K562 (cell line): ENCODE measurements around the gene DIP2C. TPM values are rescaled to one million over a fixed set of nuclear protein-coding genes. Genes with fewer than 3 reads are reported as not detected.

Source experiments
- ATAC-seq: fragments of 200-7000 bp; cut with Tn5 transposase; 3 replicates; pipeline ENCODE4 v1.9.1; 2020; ENCODE audit warnings: moderate library complexity
- BruUV-seq: library from RNA; stranded (reverse); fragments of 400-500 nt; replicated peaks from 2 replicates; lab custom pipeline; 2021; lab: Mats Ljungman, UMichigan
- CTCF ChIA-PET: fragments of 300-600 bp; formaldehyde crosslinking; extraction: SDS; loops from one replicate; lab custom pipeline; 2021; ENCODE audit warnings: low intra/inter-chr PET ratio; lab: Yijun Ruan, JAX
- POLR2A ChIA-PET: fragments of 300-600, 350-650 bp; sonication (Branson Sonifier 250); formaldehyde crosslinking; extraction: SDS; loops from one replicate; lab custom pipeline; 2021; ENCODE audit warnings: antibody characterized with exemption, inconsistent platforms; lab: Yijun Ruan, JAX
- DNase-seq, 4 experiments: peaks; one replicate each; pipeline versions ENCODE4 v3.0.0 to v3.0.0-alpha.2; 2011 to 2018; ENCODE audit warnings: low spot score in 3 of 4, mixed read lengths in 3 of 4; ENCODE audit errors: extremely low read depth in 1 of 4
- FAIRE-seq: peaks from 2 replicates; lab custom pipeline; 2011; peaks lifted over from hg19 to GRCh38; lab: Jason Lieb, UNC
- H2AFZ ChIP-seq: 2 replicates; pipeline ENCODE4 v1.6.0; 2011; ENCODE audit warnings: low read depth, low read length, control low read depth, inconsistent platforms
- H3K27ac ChIP-seq: fragments of 200-600 bp; 3 replicates; pipeline ENCODE4 v1.8.0; 2011; ENCODE audit warnings: low read depth, mild to moderate bottlenecking, control low read depth, inconsistent platforms, low read length, moderate library complexity, mixed read lengths; ENCODE audit errors: extremely low read depth
- H3K27me3 ChIP-seq, 2 experiments: fragments of 300-600 bp in 1 of 2; 2 replicates in 1 of 2; 3 replicates in 1 of 2; pipeline versions ENCODE4 v1.6.0 to v1.8.0; 2011; ENCODE audit warnings: inconsistent platforms in 2 of 2, low read length in 2 of 2, mild to moderate bottlenecking in 1 of 2, mixed read lengths in 1 of 2, moderate library complexity in 1 of 2; ENCODE audit not compliant: control insufficient read depth in 2 of 2, insufficient read depth in 2 of 2
- H3K36me3 ChIP-seq: fragments of 300-600 bp; 3 replicates; pipeline ENCODE4 v1.8.0; 2011; ENCODE audit warnings: mild to moderate bottlenecking, low read length, inconsistent platforms; ENCODE audit not compliant: control insufficient read depth, insufficient read depth
- H3K4me1 ChIP-seq, 2 experiments: fragments of 200-600 bp in 1 of 2; replicated peaks in 1 of 2; 2 replicates in 1 of 2; 3 replicates in 1 of 2; pipeline versions ENCODE4 v1.5.1 to v1.8.0; 2011; ENCODE audit warnings: inconsistent platforms in 2 of 2, low read length in 2 of 2, mild to moderate bottlenecking in 1 of 2, mixed read lengths in 1 of 2, moderate library complexity in 1 of 2; ENCODE audit not compliant: control insufficient read depth in 2 of 2, insufficient read depth in 2 of 2
- H3K4me2 ChIP-seq: 2 replicates; pipeline ENCODE4 v1.6.1; 2011; ENCODE audit warnings: low read length, control low read depth, inconsistent platforms, mixed read lengths; ENCODE audit not compliant: insufficient read depth
- H3K4me3 ChIP-seq: fragments of 200-600 bp; sonication (generic), shearing (Covaris generic); 2 replicates; pipeline ENCODE4 v1.5.1; 2016; ENCODE audit warnings: control low read depth, inconsistent platforms
- H3K79me2 ChIP-seq: fragments of 200-600 bp; 3 replicates; pipeline ENCODE4 v1.8.0; 2011; ENCODE audit warnings: low read length, inconsistent platforms; ENCODE audit not compliant: control insufficient read depth, insufficient read depth
- H3K9ac ChIP-seq, 2 experiments: 2 replicates each; pipeline versions ENCODE4 v1.6.0 to v1.6.1; 2011; ENCODE audit warnings: low read depth in 2 of 2, low read length in 2 of 2, control low read depth in 1 of 2, inconsistent platforms in 1 of 2, mild to moderate bottlenecking in 1 of 2, mixed read lengths in 1 of 2; ENCODE audit not compliant: insufficient read depth in 1 of 2
- H3K9me1 ChIP-seq: one replicate; pipeline ENCODE4 v1.6.0; 2011; ENCODE audit warnings: inconsistent platforms, mild to moderate bottlenecking, low read length, moderate library complexity; ENCODE audit not compliant: control insufficient read depth, insufficient read depth
- H3K9me3 ChIP-seq: replicated peaks from 2 replicates; pipeline ENCODE4 v1.5.1; 2011; ENCODE audit warnings: low read depth, low read length, inconsistent platforms; ENCODE audit not compliant: control insufficient read depth, insufficient read depth
- H4K20me1 ChIP-seq: replicated peaks from 2 replicates; pipeline ENCODE4 v1.6.1; 2011; ENCODE audit warnings: low read length, inconsistent platforms, mixed read lengths; ENCODE audit not compliant: control insufficient read depth, insufficient read depth
- ARID4B ChIP-seq: sonication (generic); formaldehyde crosslinking; IDR thresholded peaks from 2 replicates; pipeline ENCODE4 v1.8.0; 2022; ENCODE audit warnings: mild to moderate bottlenecking, missing genetic modification reagents
- ATF1 ChIP-seq, 2 experiments: fragments of 450-650 bp in 1 of 2; IDR thresholded peaks; 2 replicates each; pipeline ENCODE4 v1.6.1; 2016; ENCODE audit warnings: missing compliant biosample characterization in 1 of 2, missing genetic modification characterization in 1 of 2
- ATF4 ChIP-seq: fragments of 450-650 bp; formaldehyde crosslinking; IDR thresholded peaks from 2 replicates; pipeline ENCODE4 v1.4.0; 2022; ENCODE audit warnings: mild to moderate bottlenecking, moderate library complexity
- ELF4 ChIP-seq: fragments of 450-650 bp; formaldehyde crosslinking; IDR thresholded peaks from 2 replicates; pipeline ENCODE4 v1.4.0; 2022; ENCODE audit warnings: missing genetic modification characterization
- ERF ChIP-seq: fragments of 450-650 bp; formaldehyde crosslinking; IDR thresholded peaks from 2 replicates; pipeline ENCODE4 v1.4.0; 2020; ENCODE audit warnings: mild to moderate bottlenecking, mixed read lengths
- GATA2 ChIP-seq: sonication (generic); formaldehyde crosslinking; IDR thresholded peaks from 2 replicates; pipeline ENCODE4 v1.4.0; 2020; ENCODE audit warnings: mild to moderate bottlenecking, missing genetic modification reagents
- HDAC2 ChIP-seq: fragments of 450-650 bp; IDR thresholded peaks from 2 replicates; pipeline ENCODE4 v1.6.1; 2016; ENCODE audit warnings: mild to moderate bottlenecking
- HDAC6 ChIP-seq: IDR thresholded peaks from 2 replicates; pipeline ENCODE4 v1.6.1; 2012; ENCODE audit warnings: low read depth, mild to moderate bottlenecking, control low read depth, inconsistent platforms, low read length, moderate library complexity
- HLTF ChIP-seq: fragments of 450-650 bp; IDR thresholded peaks from 2 replicates; pipeline ENCODE4 v1.6.1; 2016
- HNRNPLL ChIP-seq: fragments of 200-400 bp; formaldehyde crosslinking; IDR thresholded peaks from 2 replicates; pipeline ENCODE4 v1.6.1; 2017; ENCODE audit warnings: low read length, low read depth, mild to moderate bottlenecking; ENCODE audit not compliant: poor library complexity, severe bottlenecking
- JUNB ChIP-seq: fragments of 450-650 bp; formaldehyde crosslinking; conservative IDR thresholded peaks from 2 replicates; pipeline ENCODE4 v1.4.0; 2020; ENCODE audit warnings: mild to moderate bottlenecking
- LARP7 ChIP-seq: fragments of 450-650 bp; IDR thresholded peaks from 2 replicates; pipeline ENCODE4 v1.6.1; 2016
- NCOA6 ChIP-seq: fragments of 450-650 bp; IDR thresholded peaks from 2 replicates; pipeline ENCODE4 v1.6.1; 2017; ENCODE audit warnings: mild to moderate bottlenecking
- THAP12 ChIP-seq: fragments of 250-450 bp; sonication (Bioruptor Pico); IDR thresholded peaks from 2 replicates; pipeline ENCODE4 v1.9.0; 2021; ENCODE audit warnings: mild to moderate bottlenecking, inconsistent platforms
- THRAP3 ChIP-seq: fragments of 450-650 bp; IDR thresholded peaks from 2 replicates; pipeline ENCODE4 v1.6.1; 2016; ENCODE audit warnings: mild to moderate bottlenecking, inconsistent platforms, borderline replicate concordance
- WGBS: fragments of 100-300 bp; shearing (Covaris generic); methylation state at CpG from one replicate; pipeline ENCODE4 v1.1.6; 2016; ENCODE audit warnings: low coverage, mixed read lengths; ENCODE audit not compliant: insufficient coverage; ENCODE audit errors: missing lambda C conversion rate; 5-methylcytosine and 5-hydroxymethylcytosine counted together
- in situ Hi-C: fragments of 300-500 bp; cut with MboI; formaldehyde crosslinking; loops from 4 replicates; pipeline ENCODE4 v1.15.0; 2018; ENCODE audit warnings: inconsistent platforms, mixed read lengths
- intact Hi-C: fragments of 100-400 bp; cut with micrococcal nuclease; formaldehyde crosslinking; loops from 2 replicates; pipeline ENCODE4 v1.14.2; 2022
- polyA plus RNA-seq, 8 experiments: library from polyadenylated mRNA; depleted of rRNA in 4 of 8; stranded (reverse) in 5 of 8; unstranded in 3 of 8; fragments of >200 nt; fragmentation: Nextera tagmentation in 2 of 8; fragmentation: Illumina TruSeq in 1 of 8; extraction: Ambion mirVana in 2 of 8; extraction: Trizol in 1 of 8; gene quantifications; 2 replicates each; pipeline versions ENCODE4 v1.2.1 to v1.2.3, GENCODE V29; 2011 to 2014; ENCODE audit warnings: inconsistent platforms in 1 of 8, missing spikeins in 1 of 8
- total RNA-seq, 7 experiments: library from RNA; depleted of rRNA in 6 of 7; stranded (reverse); fragments of >200 nt in 6 of 7; fragmentation: Illumina TruSeq in 2 of 7; extraction: Trizol in 2 of 7; gene quantifications; 2 replicates each; pipeline versions ENCODE4 v1.2.1 to v1.2.3, GENCODE V29; 2011 to 2021; ENCODE audit warnings: low replicate concordance in 1 of 7

DIP2C gene
- total and polyA plus RNA-seq, 9 of the 15 experiments (the other 6 are each of a cell fraction or from before 2014, with no cell fraction given), result 0.01 TPM; not detected in 8

GRCh38 chr10:716821-717220 is 27.4 kb upstream of the DIP2C start:
- H3K9me1 ChIP-seq, result no peaks in the 10 kb centered on the region
- H2AFZ ChIP-seq, result no peak overlapping the region
- no peak for DNase-seq
- H3K79me2 ChIP-seq, result no peaks in the 10 kb centered on the region
- H3K4me2 ChIP-seq, result no peak overlapping the region
- in situ Hi-C loops (no loop called here), intact Hi-C loops (no loop called here)
- no peaks in the 10 kb centered on the region for H3K9me3 ChIP-seq
- POLR2A ChIA-PET, result no interaction called here
- ATAC-seq, result no peak
- no peak for FAIRE-seq
- CTCF ChIA-PET, result no interaction called here
- H3K4me3 ChIP-seq, result no peak overlapping the region
- no TSS peak for BruUV-seq
- no peaks in the 10 kb centered on the region for H3K4me1 ChIP-seq
- no peaks in the 10 kb centered on the region for H3K36me3 ChIP-seq
- peaks cover 10 to 15% of the 10 kb centered on the region in 2 experiments for H3K27me3 ChIP-seq
- no peaks in the 10 kb centered on the region for H4K20me1 ChIP-seq
- no peak overlapping the region for H3K27ac ChIP-seq
- no peak overlapping the region for H3K9ac ChIP-seq
- WGBS, result 1% methylated on average over 5 of the region's 5 CpGs
- TF ChIP-seq HDAC2 (no peak), NCOA6 (no peak), HDAC6 (no peak), HNRNPLL (no peak), ARID4B (no peak), THRAP3 (no peak), ELF4 (CRISPR knock-in tag) (no peak), JUNB (CRISPR knock-in tag) (no peak), HLTF (no peak), ATF1 (CRISPR knock-in tag; IDR thresholded peaks at IDR 0.05) (no peak), ATF1 (tag; IDR thresholded peaks at IDR 0.05) (no peak), GATA2 (CRISPR knock-in tag) (no peak), THAP12 (no peak), LARP7 (no peak), ATF4 (CRISPR knock-in tag) (no peak), ERF (CRISPR knock-in tag) (no peak)
